GM23338 (cell line): ENCODE measurements around the gene SFTPD. TPM values are rescaled to one million over a fixed set of nuclear protein-coding genes. Genes with fewer than 3 reads are reported as not detected.

Experiments
- ATAC-seq: fragments of 200-7000 bp; cut with Tn5 transposase; 3 replicates; pipeline ENCODE4 v1.9.1; 2020
- DNase-seq: peaks from one replicate; pipeline ENCODE4 v3.0.0-alpha.2; 2015; ENCODE audit warnings: low spot score
- H2AFZ ChIP-seq: fragments of 200-600 bp; sonication (generic); 2 replicates; pipeline ENCODE4 v1.8.0; 2016; ENCODE audit warnings: antibody characterized with exemption, mild to moderate bottlenecking, moderate library complexity
- H3F3A ChIP-seq: fragments of 200-600 bp; sonication (generic); replicated peaks from 2 replicates; pipeline ENCODE4 v1.8.0; 2017; ENCODE audit warnings: antibody characterized with exemption, mixed run types, low read depth
- H3K27ac ChIP-seq: fragments of 200-600 bp; sonication (generic); 2 replicates; pipeline ENCODE4 v1.6.1; 2016; ENCODE audit warnings: low read depth
- H3K27me3 ChIP-seq: fragments of 200-600 bp; sonication (generic); 2 replicates; pipeline ENCODE4 v1.8.0; 2016; ENCODE audit warnings: mild to moderate bottlenecking, mixed run types, moderate library complexity; ENCODE audit not compliant: insufficient read depth
- H3K36me3 ChIP-seq: fragments of 200-600 bp; sonication (generic); 2 replicates; pipeline ENCODE4 v1.8.0; 2016; ENCODE audit warnings: mild to moderate bottlenecking; ENCODE audit not compliant: insufficient read depth
- H3K4me1 ChIP-seq: fragments of 200-600 bp; sonication (generic); 2 replicates; pipeline ENCODE4 v1.8.0; 2016; ENCODE audit warnings: mild to moderate bottlenecking, moderate library complexity; ENCODE audit not compliant: insufficient read depth
- H3K4me2 ChIP-seq: fragments of 200-600 bp; sonication (generic); 2 replicates; pipeline ENCODE4 v1.7.1; 2017; ENCODE audit warnings: mixed run types
- H3K4me3 ChIP-seq: fragments of 200-600 bp; sonication (generic); 2 replicates; pipeline ENCODE4 v1.6.1; 2016; ENCODE audit warnings: mixed run types
- H3K79me2 ChIP-seq: fragments of 200-600 bp; sonication (generic); replicated peaks from 2 replicates; pipeline ENCODE4 v1.8.0; 2017; ENCODE audit warnings: mild to moderate bottlenecking; ENCODE audit not compliant: insufficient read depth
- H3K9me2 ChIP-seq: fragments of 200-600 bp; sonication (generic); 2 replicates; pipeline ENCODE4 v1.8.0; 2017; ENCODE audit not compliant: insufficient read depth
- H4K20me1 ChIP-seq: fragments of 200-600 bp; sonication (generic); replicated peaks from 2 replicates; pipeline ENCODE4 v1.8.0; 2017; ENCODE audit warnings: mild to moderate bottlenecking; ENCODE audit not compliant: insufficient read depth
- H3K27ac Mint-ChIP-seq: 2 replicates; pipeline ENCODE4 v1.8.0; 2020; ENCODE audit warnings: inconsistent platforms, mild to moderate bottlenecking, moderate library complexity, mixed read lengths
- H3K27me3 Mint-ChIP-seq: 3 replicates; pipeline ENCODE4 v1.8.0; 2022; ENCODE audit warnings: low read depth, mild to moderate bottlenecking, moderate library complexity, mixed read lengths, inconsistent platforms; ENCODE audit not compliant: insufficient read depth, poor library complexity
- H3K36me3 Mint-ChIP-seq: 3 replicates; pipeline ENCODE4 v1.8.0; 2021; ENCODE audit warnings: low read depth, mild to moderate bottlenecking, inconsistent platforms, moderate library complexity, mixed read lengths
- H3K4me1 Mint-ChIP-seq: 3 replicates; pipeline ENCODE4 v1.8.0; 2020; ENCODE audit warnings: mild to moderate bottlenecking, inconsistent platforms, mixed read lengths
- H3K4me3 Mint-ChIP-seq: 3 replicates; pipeline ENCODE4 v1.8.0; 2021; ENCODE audit warnings: moderate library complexity, mild to moderate bottlenecking, inconsistent platforms, mixed read lengths
- H3K9me3 Mint-ChIP-seq: 3 replicates; pipeline ENCODE4 v1.8.0; 2020; ENCODE audit warnings: moderate library complexity, mild to moderate bottlenecking, inconsistent platforms, mixed read lengths
- ETS1 ChIP-seq: IDR thresholded peaks from 2 replicates; pipeline ENCODE4 v1.6.1; 2016; ENCODE audit warnings: antibody characterized with exemption
- EZH2 ChIP-seq: fragments of 200-600 bp; sonication (generic); IDR thresholded peaks from one replicate; pipeline ENCODE4 v1.8.0; 2017; ENCODE audit warnings: antibody characterized with exemption, mild to moderate bottlenecking, low read depth; ENCODE audit not compliant: unreplicated experiment
- EZH2phosphoT487 ChIP-seq: fragments of 200-600 bp; sonication (generic); IDR thresholded peaks from one replicate; pipeline ENCODE4 v1.8.1; 2018; ENCODE audit warnings: antibody characterized with exemption; ENCODE audit not compliant: unreplicated experiment
- JUNB ChIP-seq: IDR thresholded peaks from one replicate; pipeline ENCODE4 v1.6.1; 2016; ENCODE audit warnings: antibody characterized with exemption; ENCODE audit not compliant: unreplicated experiment
- NANOG ChIP-seq: IDR thresholded peaks from 2 replicates; pipeline ENCODE4 v1.6.1; 2016; ENCODE audit warnings: antibody characterized with exemption, borderline replicate concordance
- POLR2AphosphoS5 ChIP-seq: IDR thresholded peaks from 2 replicates; pipeline ENCODE4 v1.6.1; 2016; ENCODE audit warnings: antibody characterized with exemption, low read depth
- STAT1 ChIP-seq: IDR thresholded peaks from one replicate; pipeline ENCODE4 v1.6.1; 2016; ENCODE audit warnings: antibody characterized with exemption; ENCODE audit not compliant: unreplicated experiment
- ZNF114 ChIP-seq: fragments of 250-450 bp; sonication (Bioruptor Pico); IDR thresholded peaks from 2 replicates; pipeline ENCODE4 v1.5.0; 2020; ENCODE audit warnings: mild to moderate bottlenecking, moderate library complexity
- ZNF331 ChIP-seq: fragments of 250-450 bp; sonication (Bioruptor Pico); IDR thresholded peaks from 2 replicates; pipeline ENCODE4 v1.5.0; 2020; ENCODE audit warnings: low read depth, mild to moderate bottlenecking, moderate library complexity
- polyA plus RNA-seq: library from polyadenylated mRNA; unstranded; fragments of >200 nt; fragmentation: Nextera tagmentation; extraction: Ambion mirVana; gene quantifications from 2 replicates; pipeline ENCODE4 v1.2.1, GENCODE V29; 2016
- total RNA-seq: library from RNA; depleted of rRNA; stranded (reverse); fragments of >200 nt; shearing (Covaris generic); gene quantifications from 2 replicates; pipeline ENCODE4 v1.2.3, GENCODE V29; 2014
- TF ChIP-seq, protein P1 (sequence below), 2 experiments: fragments of 200-600 bp in 1 of 2; sonication (generic) in 1 of 2; conservative IDR thresholded peaks; 2 replicates each; pipeline versions ENCODE4 v1.5.1 to v1.6.1; 2016 to 2017; ENCODE audit warnings: antibody characterized with exemption in 2 of 2, low read depth in 2 of 2, mild to moderate bottlenecking in 2 of 2, moderate library complexity in 1 of 2
- TF ChIP-seq, protein P2 (sequence below): IDR thresholded peaks from one replicate; pipeline ENCODE4 v1.6.1; 2018; ENCODE audit warnings: antibody characterized with exemption; ENCODE audit not compliant: unreplicated experiment

Gene SFTPD
- total and polyA plus RNA-seq, 2 experiments from 2014 or later, result not detected

GRCh38 chr10:79976999-79977398, 28.1 kb upstream of the SFTPD start:
- Histone ChIP-seq H3K79me2 (no peaks in the 10 kb centered on the region), H3K9me2 (no peaks in the 10 kb centered on the region), H3K27me3 (peaks cover 14% of the 10 kb centered on the region), H3K4me1 (peaks cover 26% of the 10 kb centered on the region), H3K4me3 (no peak overlapping the region), H3K36me3 (0 out of 2 replicates have a peak, but pooled peaks cover 4% of the 10 kb centered on the region), H3K27ac (no peak overlapping the region), H3K4me2 (no peak overlapping the region), H2AFZ (no peak overlapping the region), H4K20me1 (no peaks in the 10 kb centered on the region), H3F3A (no peaks in the 10 kb centered on the region)
- Mint-ChIP-seq H3K27me3 (peaks cover 14% of the 10 kb centered on the region), H3K36me3 (peaks cover 9% of the 10 kb centered on the region), H3K27ac (no peak overlapping the region), H3K4me1 (peaks cover 20% of the 10 kb centered on the region), H3K9me3 (peaks cover 29% of the 10 kb centered on the region), H3K4me3 (no peak overlapping the region)
- ATAC-seq (no peak), DNase-seq (no peak)
- TF ChIP-seq ZNF114 (CRISPR knock-in tag) (no peak), EZH2phosphoT487 (no peak), JUNB (no peak), NANOG (no peak), EZH2 (no peak), ETS1 (no peak), STAT1 (no peak), ZNF331 (CRISPR knock-in tag) (no peak), POLR2AphosphoS5 (no peak)
- TF ChIP-seq, protein P1, sequence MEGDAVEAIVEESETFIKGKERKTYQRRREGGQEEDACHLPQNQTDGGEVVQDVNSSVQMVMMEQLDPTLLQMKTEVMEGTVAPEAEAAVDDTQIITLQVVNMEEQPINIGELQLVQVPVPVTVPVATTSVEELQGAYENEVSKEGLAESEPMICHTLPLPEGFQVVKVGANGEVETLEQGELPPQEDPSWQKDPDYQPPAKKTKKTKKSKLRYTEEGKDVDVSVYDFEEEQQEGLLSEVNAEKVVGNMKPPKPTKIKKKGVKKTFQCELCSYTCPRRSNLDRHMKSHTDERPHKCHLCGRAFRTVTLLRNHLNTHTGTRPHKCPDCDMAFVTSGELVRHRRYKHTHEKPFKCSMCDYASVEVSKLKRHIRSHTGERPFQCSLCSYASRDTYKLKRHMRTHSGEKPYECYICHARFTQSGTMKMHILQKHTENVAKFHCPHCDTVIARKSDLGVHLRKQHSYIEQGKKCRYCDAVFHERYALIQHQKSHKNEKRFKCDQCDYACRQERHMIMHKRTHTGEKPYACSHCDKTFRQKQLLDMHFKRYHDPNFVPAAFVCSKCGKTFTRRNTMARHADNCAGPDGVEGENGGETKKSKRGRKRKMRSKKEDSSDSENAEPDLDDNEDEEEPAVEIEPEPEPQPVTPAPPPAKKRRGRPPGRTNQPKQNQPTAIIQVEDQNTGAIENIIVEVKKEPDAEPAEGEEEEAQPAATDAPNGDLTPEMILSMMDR (conservative IDR thresholded peaks at IDR 0.05; ENCODE audit: low read depth in 2 of 2), result no peak

DNA sequence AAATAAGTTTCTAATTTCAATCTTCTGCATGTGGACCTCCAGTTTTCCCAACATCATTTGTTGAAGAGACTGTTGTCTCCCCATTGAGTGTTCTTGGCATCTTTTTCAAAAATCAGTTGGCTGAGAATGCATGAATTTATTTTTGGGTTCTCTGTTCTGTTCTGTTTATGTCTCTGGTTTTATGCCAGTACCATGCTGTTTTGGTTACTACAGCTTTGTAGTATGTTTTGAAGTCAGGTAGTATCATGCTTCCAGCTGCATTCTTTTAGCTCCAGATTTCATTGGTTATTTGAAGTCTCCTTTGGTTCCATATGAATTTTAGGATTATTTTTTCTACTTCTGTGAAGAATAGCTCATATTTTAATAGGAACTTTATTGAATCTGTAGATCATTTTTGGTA, 21.2 kb upstream of the SFTPD start:
- Mint-ChIP-seq H3K9me3 (peaks cover 22% of the 10 kb centered on the region), H3K36me3 (peaks cover 5% of the 10 kb centered on the region), H3K27me3 (peaks cover 2% of the 10 kb centered on the region), H3K4me3 (no peak overlapping the region), H3K4me1 (no peaks in the 10 kb centered on the region), H3K27ac (no peak overlapping the region)
- ATAC-seq (no peak), DNase-seq (no peak)
- H3F3A ChIP-seq, result no peaks in the 10 kb centered on the region
- no peaks in the 10 kb centered on the region for H4K20me1 ChIP-seq
- H3K9me2 ChIP-seq, result no peaks in the 10 kb centered on the region
- H3K27me3 ChIP-seq, result no peaks in the 10 kb centered on the region
- no peak overlapping the region for H3K4me2 ChIP-seq
- H3K79me2 ChIP-seq, result no peaks in the 10 kb centered on the region
- H3K4me3 ChIP-seq, result no peak overlapping the region
- H3K4me1 ChIP-seq, result no peaks in the 10 kb centered on the region
- peaks cover 7% of the 10 kb centered on the region; the same call in 1 of the 2 replicates for H3K36me3 ChIP-seq
- H2AFZ ChIP-seq, result no peak overlapping the region
- no peak overlapping the region for H3K27ac ChIP-seq
- TF ChIP-seq EZH2, result no peak
- TF ChIP-seq EZH2phosphoT487, result no peak
- no peak for TF ChIP-seq STAT1
- no peak for TF ChIP-seq ZNF114 (CRISPR knock-in tag)
- TF ChIP-seq POLR2AphosphoS5, result no peak
- TF ChIP-seq, protein P2, sequence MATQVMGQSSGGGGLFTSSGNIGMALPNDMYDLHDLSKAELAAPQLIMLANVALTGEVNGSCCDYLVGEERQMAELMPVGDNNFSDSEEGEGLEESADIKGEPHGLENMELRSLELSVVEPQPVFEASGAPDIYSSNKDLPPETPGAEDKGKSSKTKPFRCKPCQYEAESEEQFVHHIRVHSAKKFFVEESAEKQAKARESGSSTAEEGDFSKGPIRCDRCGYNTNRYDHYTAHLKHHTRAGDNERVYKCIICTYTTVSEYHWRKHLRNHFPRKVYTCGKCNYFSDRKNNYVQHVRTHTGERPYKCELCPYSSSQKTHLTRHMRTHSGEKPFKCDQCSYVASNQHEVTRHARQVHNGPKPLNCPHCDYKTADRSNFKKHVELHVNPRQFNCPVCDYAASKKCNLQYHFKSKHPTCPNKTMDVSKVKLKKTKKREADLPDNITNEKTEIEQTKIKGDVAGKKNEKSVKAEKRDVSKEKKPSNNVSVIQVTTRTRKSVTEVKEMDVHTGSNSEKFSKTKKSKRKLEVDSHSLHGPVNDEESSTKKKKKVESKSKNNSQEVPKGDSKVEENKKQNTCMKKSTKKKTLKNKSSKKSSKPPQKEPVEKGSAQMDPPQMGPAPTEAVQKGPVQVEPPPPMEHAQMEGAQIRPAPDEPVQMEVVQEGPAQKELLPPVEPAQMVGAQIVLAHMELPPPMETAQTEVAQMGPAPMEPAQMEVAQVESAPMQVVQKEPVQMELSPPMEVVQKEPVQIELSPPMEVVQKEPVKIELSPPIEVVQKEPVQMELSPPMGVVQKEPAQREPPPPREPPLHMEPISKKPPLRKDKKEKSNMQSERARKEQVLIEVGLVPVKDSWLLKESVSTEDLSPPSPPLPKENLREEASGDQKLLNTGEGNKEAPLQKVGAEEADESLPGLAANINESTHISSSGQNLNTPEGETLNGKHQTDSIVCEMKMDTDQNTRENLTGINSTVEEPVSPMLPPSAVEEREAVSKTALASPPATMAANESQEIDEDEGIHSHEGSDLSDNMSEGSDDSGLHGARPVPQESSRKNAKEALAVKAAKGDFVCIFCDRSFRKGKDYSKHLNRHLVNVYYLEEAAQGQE, result no peak
